SH-SY5Y (cell line): ENCODE results near the gene HOXB4.

Source experiments
- GATA2 ChIP-seq: IDR thresholded peaks from 2 replicates; pipeline ENCODE4 v1.6.1; 2011; ENCODE audit warnings: mild to moderate bottlenecking, low read depth, low read length
- GATA3 ChIP-seq: IDR thresholded peaks from 2 replicates; pipeline ENCODE4 v1.6.1; 2011; ENCODE audit warnings: low read depth, mild to moderate bottlenecking, low read length, moderate library complexity

GRCh38 chr17:48593126-48593829 lies 15.1 kb upstream of the HOXB4 start, which contains the start of gene HOXB5:
- no peak for TF ChIP-seq GATA3
- no peak for TF ChIP-seq GATA2
